GM12892 (cell line): Measurements from ENCODE around the gene SRGAP2.
"Not testable (repeated sequence)": the region's sequence is repeated elsewhere in the genome, so short reads cannot be mapped to it uniquely, and the experiment has no call there.

Experiments
- POLR2A ChIP-seq: IDR thresholded peaks from 2 replicates; pipeline ENCODE4 v1.6.1; 2011; ENCODE audit warnings: low read depth, low read length, control low read depth
- POLR2AphosphoS5 ChIP-seq: IDR thresholded peaks from 2 replicates; pipeline ENCODE4 v1.6.1; 2011; ENCODE audit warnings: low read depth, low read length, control low read depth
- TAF1 ChIP-seq: IDR thresholded peaks from 2 replicates; pipeline ENCODE4 v1.6.1; 2011; ENCODE audit warnings: low read depth, mild to moderate bottlenecking, control low read depth, low read length, borderline replicate concordance

DNA sequence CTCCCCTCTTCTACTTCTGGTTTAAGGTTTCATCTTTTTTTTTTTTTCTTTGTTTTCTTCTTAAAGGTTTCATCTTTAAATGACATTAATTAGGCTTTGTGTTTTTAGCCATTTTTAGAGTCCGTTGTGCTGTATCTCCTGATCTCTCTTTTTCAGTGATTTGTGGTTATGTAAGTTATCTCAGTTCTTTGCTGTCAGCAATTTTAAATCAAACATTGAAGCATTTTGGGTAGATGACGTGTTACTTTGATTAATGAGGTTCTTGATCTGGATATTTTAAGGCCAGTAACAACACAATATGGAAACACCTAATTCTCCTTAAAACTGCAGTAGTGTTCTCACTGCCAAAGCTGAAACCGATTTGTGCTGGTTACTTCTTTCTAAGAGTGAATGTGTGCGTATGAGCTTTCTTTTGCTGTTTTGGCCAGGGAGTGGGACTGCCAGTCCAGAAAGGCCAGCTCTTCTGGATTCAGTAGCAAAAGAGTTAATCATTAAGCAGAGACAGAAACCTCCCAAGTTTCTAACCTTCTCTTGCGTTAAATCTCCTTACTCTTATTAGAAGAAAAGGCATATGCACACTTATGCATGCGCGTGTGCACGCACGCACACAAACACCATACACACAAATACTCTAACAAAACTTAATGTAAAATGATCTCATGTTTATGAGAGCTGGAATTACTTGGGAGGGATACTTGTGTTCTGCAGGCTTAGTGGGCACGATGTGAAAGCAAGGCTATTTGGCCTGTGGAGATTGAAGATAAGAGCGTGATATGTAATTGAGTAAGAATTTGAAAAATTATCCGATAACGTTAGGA, 16.4 kb downstream of the SRGAP2 start:
- not testable (repeated sequence) for TF ChIP-seq POLR2A, POLR2AphosphoS5, TAF1
